SU-DHL-6 (cell line): ENCODE results near the gene SOX10.

ENCODE experiments used
- H2AFZ ChIP-seq: fragments of 200-600 bp; sonication (generic); 2 replicates; pipeline ENCODE4 v1.6.1; 2014; ENCODE audit warnings: low read depth, mild to moderate bottlenecking, moderate library complexity, mixed read lengths, antibody characterized with exemption, low read length; ENCODE audit not compliant: severe bottlenecking
- H3F3A ChIP-seq: fragments of 200-600 bp; shearing (Covaris generic); 2 replicates; pipeline ENCODE4 v1.6.0; 2016; ENCODE audit warnings: antibody characterized with exemption, mild to moderate bottlenecking; ENCODE audit not compliant: insufficient read depth
- H3K27ac ChIP-seq: fragments of 200-600 bp; sonication (generic); 2 replicates; pipeline ENCODE4 v1.5.1; 2016; ENCODE audit warnings: low read depth, mild to moderate bottlenecking, low read length, moderate library complexity, mixed read lengths
- H3K27me3 ChIP-seq: fragments of 200-600 bp; sonication (generic), shearing (Covaris generic); 2 replicates; pipeline ENCODE4 v1.6.0; 2014; ENCODE audit warnings: mild to moderate bottlenecking, low read length
- H3K36me3 ChIP-seq: fragments of 200-600 bp; sonication (generic); 2 replicates; pipeline ENCODE4 v1.6.1; 2014; ENCODE audit warnings: mild to moderate bottlenecking, low read length, mixed read lengths
- H3K4me2 ChIP-seq: fragments of 300-600, 200-600 bp; shearing (Covaris generic), sonication (generic); 2 replicates; pipeline ENCODE4 v1.6.0; 2014; ENCODE audit warnings: low read length, low read depth, mild to moderate bottlenecking; ENCODE audit not compliant: poor library complexity, severe bottlenecking
- H3K4me3 ChIP-seq: fragments of 200-600 bp; sonication (generic); 2 replicates; pipeline ENCODE4 v1.5.1; 2014; ENCODE audit warnings: antibody characterized with exemption, low read length, mild to moderate bottlenecking, mixed read lengths; ENCODE audit not compliant: insufficient read depth, poor library complexity, severe bottlenecking
- H3K79me2 ChIP-seq: fragments of 200-600 bp; sonication (generic); 2 replicates; pipeline ENCODE4 v1.6.1; 2014; ENCODE audit warnings: mild to moderate bottlenecking, low read length, moderate library complexity; ENCODE audit not compliant: insufficient read depth
- H3K9ac ChIP-seq: fragments of 200-600 bp; sonication (generic); 2 replicates; pipeline ENCODE4 v1.7.0; 2014; ENCODE audit warnings: mild to moderate bottlenecking, low read length
- H3K9me2 ChIP-seq: fragments of 200-600 bp; sonication (generic); replicated peaks from 2 replicates; pipeline ENCODE4 v1.6.1; 2014; ENCODE audit warnings: low read length; ENCODE audit not compliant: insufficient read depth
- H3K9me3 ChIP-seq: fragments of 200-600 bp; sonication (generic); 2 replicates; pipeline ENCODE4 v1.6.1; 2014; ENCODE audit warnings: low read length, mixed read lengths; ENCODE audit not compliant: insufficient read depth
- H4K20me1 ChIP-seq: fragments of 200-600 bp; sonication (generic); 2 replicates; pipeline ENCODE4 v1.6.1; 2014; ENCODE audit warnings: low read depth, mild to moderate bottlenecking, antibody characterized with exemption, low read length, moderate library complexity, mixed read lengths
- CTCF ChIP-seq: fragments of 200-600 bp; sonication (generic); IDR thresholded peaks from one replicate; pipeline ENCODE4 v1.5.1; 2017; ENCODE audit warnings: antibody characterized with exemption, mild to moderate bottlenecking, low read length, moderate library complexity; ENCODE audit not compliant: insufficient read depth, poor library complexity, severe bottlenecking
- EZH2phosphoT487 ChIP-seq: fragments of 200-600 bp; sonication (generic), shearing (Covaris generic); conservative IDR thresholded peaks from 2 replicates; pipeline ENCODE4 v1.6.1; 2018; ENCODE audit warnings: mild to moderate bottlenecking, antibody characterized with exemption, low read length, moderate library complexity, mixed read lengths

SOX10 gene

GRCh38 chr22:37975153-37975552 is 9.2 kb downstream of the SOX10 start:
- no peak overlapping the region for H3K4me2 ChIP-seq
- H3K4me3 ChIP-seq, result no peak overlapping the region
- TF ChIP-seq EZH2phosphoT487 (no peak), CTCF (no peak)
- no peaks in the 10 kb centered on the region for H3K79me2 ChIP-seq
- no peaks in the 10 kb centered on the region for H3K27me3 ChIP-seq
- H3K9ac ChIP-seq, result no peak overlapping the region
- H2AFZ ChIP-seq, result no peak overlapping the region
- no peaks in the 10 kb centered on the region for H3K9me3 ChIP-seq
- H3K27ac ChIP-seq, result no peak overlapping the region
- H4K20me1 ChIP-seq, result no peaks in the 10 kb centered on the region
- no peaks in the 10 kb centered on the region for H3K9me2 ChIP-seq
- H3K36me3 ChIP-seq, result no peaks in the 10 kb centered on the region
- no peaks in the 10 kb centered on the region for H3F3A ChIP-seq

GRCh38 chr22:37973271-37974170 is 10.8 kb downstream of the SOX10 start:
- Histone ChIP-seq H3K36me3 (no peaks in the 10 kb centered on the region), H3K79me2 (no peaks in the 10 kb centered on the region), H4K20me1 (no peaks in the 10 kb centered on the region), H3K27ac (no peak overlapping the region), H3K4me3 (no peak overlapping the region), H3K9me3 (no peaks in the 10 kb centered on the region), H3K27me3 (no peaks in the 10 kb centered on the region), H3K9ac (no peak overlapping the region), H2AFZ (no peak overlapping the region), H3F3A (no peaks in the 10 kb centered on the region), H3K9me2 (no peaks in the 10 kb centered on the region), H3K4me2 (no peak overlapping the region)
- TF ChIP-seq EZH2phosphoT487 (no peak), CTCF (no peak)

- H3K27ac ChIP-seq, result no peak overlapping the region
- no peaks in the 10 kb centered on the region for H3K9me3 ChIP-seq
- TF ChIP-seq EZH2phosphoT487 (no peak), CTCF (no peak)
- no peak overlapping the region for H3K4me2 ChIP-seq
- H3F3A ChIP-seq, result no peaks in the 10 kb centered on the region
- no peaks in the 10 kb centered on the region for H3K9me2 ChIP-seq
- H3K79me2 ChIP-seq, result no peaks in the 10 kb centered on the region
- H3K4me3 ChIP-seq, result no peak overlapping the region
- no peaks in the 10 kb centered on the region for H3K27me3 ChIP-seq
- no peak overlapping the region for H2AFZ ChIP-seq
- no peaks in the 10 kb centered on the region for H3K36me3 ChIP-seq
- H4K20me1 ChIP-seq, result no peaks in the 10 kb centered on the region
- no peak overlapping the region for H3K9ac ChIP-seq
Measured at GRCh38 chr22:37972527-37972926, 11.8 kb downstream of the SOX10 start.
